Neuronal stem cell (in vitro differentiated cells): ENCODE data around the gene FAM222B.
A peak's percentile ranks its signal among the peaks of the same experiment; 100 is the strongest.

ENCODE experiments used
- DNase-seq: peaks from one replicate; pipeline ENCODE4 v3.0.0-alpha.2; 2013; ENCODE audit warnings: low spot score
- H2AFZ ChIP-seq: one replicate; pipeline ENCODE4 v1.6.1; 2013; ENCODE audit warnings: mild to moderate bottlenecking, low read length, inconsistent platforms
- H2AK5ac ChIP-seq: 2 replicates; pipeline ENCODE4 v1.6.1; 2013; ENCODE audit warnings: low read depth, mild to moderate bottlenecking, inconsistent platforms, low read length, moderate library complexity, mixed read lengths
- H2BK120ac ChIP-seq: 2 replicates; pipeline ENCODE4 v1.6.1; 2013; ENCODE audit warnings: low read depth, mild to moderate bottlenecking, inconsistent platforms, low read length, moderate library complexity, mixed read lengths
- H2BK12ac ChIP-seq: one replicate; pipeline ENCODE4 v1.6.1; 2013; ENCODE audit warnings: low read length, inconsistent platforms
- H2BK15ac ChIP-seq: 2 replicates; pipeline ENCODE4 v1.6.1; 2013; ENCODE audit warnings: mild to moderate bottlenecking, low read length, inconsistent platforms, mixed read lengths
- H2BK5ac ChIP-seq: one replicate; pipeline ENCODE4 v1.6.1; 2013; ENCODE audit warnings: inconsistent platforms, mild to moderate bottlenecking, low read length, moderate library complexity
- H3K14ac ChIP-seq: one replicate; pipeline ENCODE4 v1.6.1; 2013; ENCODE audit warnings: low read length, inconsistent platforms
- H3K18ac ChIP-seq: 2 replicates; pipeline ENCODE4 v1.6.1; 2013; ENCODE audit warnings: low read length, inconsistent platforms
- H3K23ac ChIP-seq: 2 replicates; pipeline ENCODE4 v1.6.1; 2013; ENCODE audit warnings: low read depth, mild to moderate bottlenecking, mixed read lengths, low read length, inconsistent platforms; ENCODE audit not compliant: poor library complexity
- H3K27ac ChIP-seq: replicated peaks from 3 replicates; pipeline ENCODE4 v1.5.1; 2013; ENCODE audit warnings: low read length, inconsistent platforms
- H3K27me3 ChIP-seq, 3 experiments: 2 replicates each; pipeline ENCODE4 v1.6.1; 2013; ENCODE audit warnings: low read length in 3 of 3, mild to moderate bottlenecking in 2 of 3, inconsistent platforms in 1 of 3, low read depth in 1 of 3, mixed read lengths in 1 of 3, moderate library complexity in 1 of 3; ENCODE audit not compliant: control insufficient read depth in 3 of 3, insufficient read depth in 3 of 3
- H3K36me3 ChIP-seq, 2 donors: replicated peaks in 1 of 2; 2 replicates each; pipeline ENCODE4 v1.6.1; 2013; ENCODE audit warnings: low read length in 2 of 2; ENCODE audit not compliant: control insufficient read depth in 2 of 2, insufficient read depth in 2 of 2
- H3K4ac ChIP-seq: 2 replicates; pipeline ENCODE4 v1.6.1; 2013; ENCODE audit warnings: inconsistent platforms, mild to moderate bottlenecking, low read length, moderate library complexity
- H3K4me1 ChIP-seq, 2 donors: 1 replicate in 1 of 2; 2 replicates in 1 of 2; pipeline ENCODE4 v1.6.1; 2013; ENCODE audit warnings: low read length in 2 of 2, low read depth in 1 of 2; ENCODE audit not compliant: control insufficient read depth in 2 of 2, insufficient read depth in 1 of 2
- H3K4me2 ChIP-seq: one replicate; pipeline ENCODE4 v1.6.1; 2013; ENCODE audit warnings: mild to moderate bottlenecking, low read length, inconsistent platforms; ENCODE audit not compliant: insufficient read depth, poor library complexity, severe bottlenecking
- H3K4me3 ChIP-seq, 2 donors: 2 replicates each; pipeline ENCODE4 v1.5.1; 2013; ENCODE audit warnings: low read length in 2 of 2, mild to moderate bottlenecking in 2 of 2, inconsistent platforms in 1 of 2, moderate library complexity in 1 of 2
- H3K79me1 ChIP-seq: one replicate; pipeline ENCODE4 v1.6.1; 2013; ENCODE audit warnings: low read depth, mild to moderate bottlenecking, inconsistent platforms, low read length, moderate library complexity
- H3K9ac ChIP-seq: one replicate; pipeline ENCODE4 v1.6.1; 2013; ENCODE audit warnings: mild to moderate bottlenecking, low read depth, low read length, inconsistent platforms; ENCODE audit not compliant: poor library complexity
- H3K9me3 ChIP-seq, 2 donors: replicated peaks in 1 of 2; 2 replicates each; pipeline versions ENCODE3 to v1.6.1; 2013; ENCODE audit warnings: low read length in 2 of 2, mild to moderate bottlenecking in 2 of 2, inconsistent platforms in 1 of 2, low read depth in 1 of 2, mixed read lengths in 1 of 2, moderate library complexity in 1 of 2; ENCODE audit not compliant: control insufficient read depth in 2 of 2, insufficient read depth in 1 of 2
- H4K8ac ChIP-seq: one replicate; pipeline ENCODE4 v1.6.1; 2013; ENCODE audit warnings: low read depth, mild to moderate bottlenecking, inconsistent platforms, low read length, moderate library complexity
- H4K91ac ChIP-seq: one replicate; pipeline ENCODE4 v1.6.1; 2013; ENCODE audit warnings: low read length, low read depth, mild to moderate bottlenecking, inconsistent platforms; ENCODE audit not compliant: poor library complexity
- WGBS, 2 donors: extraction: QIAGEN DNeasy Blood & Tissue Kit; methylation state at CpG; one replicate each; pipeline ENCODE4 v1.1.7; 2013; ENCODE audit warnings: missing lambda C conversion rate in 2 of 2, mixed read lengths in 1 of 2; ENCODE audit not compliant: insufficient read length in 2 of 2, insufficient replicate concordance in 1 of 2; ENCODE audit errors: extremely low coverage in 2 of 2; 5-methylcytosine and 5-hydroxymethylcytosine counted together

FAM222B gene

DNA sequence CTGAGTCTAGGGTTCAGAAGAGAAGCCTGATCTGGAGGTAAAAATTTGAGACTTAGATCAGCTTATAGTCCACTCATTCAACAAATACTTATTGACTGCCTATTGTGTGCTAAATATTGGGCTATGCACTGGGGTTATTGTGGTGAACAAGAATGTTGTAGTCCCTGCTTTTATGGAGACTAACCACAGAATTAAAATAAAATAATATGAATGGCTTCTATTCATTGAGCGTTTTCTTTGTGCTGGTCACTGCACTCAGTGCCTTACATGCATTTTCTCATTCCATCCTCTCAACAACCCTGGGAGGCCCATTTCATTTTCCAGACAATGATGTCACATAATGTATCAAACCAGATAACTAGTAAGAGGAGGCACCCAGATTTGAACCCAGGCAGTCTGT is 109.2 kb downstream of the FAM222B start:
- H4K8ac ChIP-seq: no peak overlapping the region
- no peak overlapping the region for H3K14ac ChIP-seq
- no peak overlapping the region for H4K91ac ChIP-seq
- no peak overlapping the region for H3K9ac ChIP-seq
- H3K18ac ChIP-seq: no peak overlapping the region
- H3K4me3 ChIP-seq: no peak overlapping the region
- no peak overlapping the region for H2BK15ac ChIP-seq
- H3K4ac ChIP-seq: no peak overlapping the region
- H3K79me1 ChIP-seq: no peaks in the 10 kb centered on the region
- DNase-seq: no peak
- no peak overlapping the region for H2BK120ac ChIP-seq
- H3K4me1 ChIP-seq: no peaks in the 10 kb centered on the region
- no peak overlapping the region for H2AFZ ChIP-seq
- H3K23ac ChIP-seq: no peak overlapping the region
- no peak overlapping the region for H2BK5ac ChIP-seq
- H3K27me3 ChIP-seq: no peaks in the 10 kb centered on the region
- H3K36me3 ChIP-seq: peaks cover 6 to 29% of the 10 kb centered on the region in 2 donors
- no CpG with 5 or more reads among the region's 1 CpG for WGBS, 2 donors
- H3K9me3 ChIP-seq: peaks cover 0 to 3% of the 10 kb centered on the region in 2 donors
- no peak overlapping the region for H2BK12ac ChIP-seq
- H3K27ac ChIP-seq: no peak overlapping the region
- no peak overlapping the region for H3K4me2 ChIP-seq
- no peak overlapping the region for H2AK5ac ChIP-seq

DNA sequence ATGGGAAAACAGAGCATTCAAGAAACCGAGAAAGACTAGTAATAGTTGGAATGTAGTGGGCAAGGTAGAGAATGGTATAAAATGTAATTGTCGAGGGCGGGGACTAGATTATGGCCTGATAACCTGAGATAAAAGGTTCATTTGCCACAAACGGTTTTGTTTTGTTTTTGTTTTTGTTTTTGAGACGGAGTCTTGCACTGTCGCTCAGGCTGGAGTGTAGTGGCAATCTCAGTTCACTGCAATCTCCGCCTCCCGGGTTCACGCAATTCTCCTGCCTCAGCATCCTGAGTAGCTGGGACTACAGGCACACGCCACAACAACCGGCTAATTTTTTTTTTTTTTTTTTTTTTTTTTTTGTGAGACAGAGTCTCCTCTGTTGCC is 112.7 kb downstream of the FAM222B start:
- Histone ChIP-seq H3K79me1 (peaks cover 2% of the 10 kb centered on the region), H3K14ac (no peak overlapping the region), H2BK12ac (no peak overlapping the region), H2AFZ (no peak overlapping the region), H3K4me1 (peaks cover 5 to 7% of the 10 kb centered on the region in 2 donors), H2BK15ac (no peak overlapping the region), H3K27me3 (no peaks in the 10 kb centered on the region), H4K8ac (no peak overlapping the region), H3K9ac (no peak overlapping the region), H2BK5ac (no peak overlapping the region), H3K9me3 (no peaks in the 10 kb centered on the region), H3K18ac (no peak overlapping the region), H3K4me2 (no peak overlapping the region), H3K4ac (no peak overlapping the region), H2BK120ac (no peak overlapping the region), H3K36me3 (peaks cover 3 to 15% of the 10 kb centered on the region in 2 donors), H3K4me3 (no peak overlapping the region), H3K27ac (no peak overlapping the region), H4K91ac (no peak overlapping the region), H3K23ac (no peak overlapping the region), H2AK5ac (no peak overlapping the region)
- no peak for DNase-seq
- 100% methylated on average over 2 of the region's 11 CpGs; no CpG with 5 or more reads in 1 of the 2 donors for WGBS, 2 donors

DNA sequence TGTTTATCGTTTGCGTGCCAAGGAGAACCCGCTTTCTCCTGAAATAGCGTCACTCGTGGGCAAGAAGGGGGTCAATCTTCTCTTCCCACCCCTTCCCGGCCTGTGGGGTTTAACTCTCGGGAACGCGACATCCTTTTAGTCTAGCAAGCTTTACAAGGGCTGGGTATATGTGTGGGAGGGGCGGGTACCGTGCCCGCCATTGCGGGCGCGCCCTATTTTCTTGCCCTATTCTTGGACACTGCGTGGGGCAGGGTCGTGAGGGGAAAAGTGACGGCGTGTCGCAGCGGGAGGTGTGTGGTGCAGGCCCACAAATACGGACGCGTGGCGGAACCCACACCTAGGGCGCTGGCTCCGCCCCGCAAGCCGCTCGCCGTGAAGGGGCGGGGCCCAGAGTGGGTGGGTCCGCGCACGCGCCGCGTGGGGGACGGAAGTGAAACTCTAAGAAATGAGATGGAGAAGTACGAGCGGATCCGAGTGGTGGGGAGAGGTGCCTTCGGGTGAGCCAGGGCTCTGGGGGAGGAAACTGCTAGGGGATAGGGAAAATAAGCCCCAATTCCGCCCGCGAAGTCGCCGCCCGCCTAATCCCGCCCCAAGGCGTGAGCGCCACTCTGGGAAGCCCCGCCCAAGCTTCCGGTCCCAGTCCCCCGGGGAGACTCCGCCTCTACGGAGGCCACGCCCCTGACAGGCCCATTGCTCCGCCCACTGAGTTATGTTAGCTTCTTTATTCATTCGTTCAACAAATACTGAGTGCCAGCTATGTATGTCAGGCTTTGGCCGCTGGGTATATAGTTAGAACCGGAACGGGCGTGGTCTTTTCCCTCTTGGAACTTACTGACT is 114.0 kb downstream of the FAM222B start, which contains the start of gene NEK8:
Gene NEK8, plus strand, starts transcription at position 425 of the 837 bp plus-strand sequence. Its CDS starts 26 bp downstream, at position 451.
- H3K4me1 ChIP-seq: peaks cover 12 to 15% of the 10 kb centered on the region in 2 donors
- no peak within 1 kb of the TSS for H4K8ac ChIP-seq
- H3K9me3 ChIP-seq: peaks cover 0 to 1% of the 10 kb centered on the region in 2 donors
- no CpG with 5 or more reads among the region's 64 CpGs for WGBS, 2 donors
- peaks cover 2% of the 10 kb centered on the region for H3K79me1 ChIP-seq
- peak; percentile 89 for DNase-seq
- no peak within 1 kb of the TSS for H4K91ac ChIP-seq
- peaks cover 9 to 19% of the 10 kb centered on the region in 2 donors for H3K36me3 ChIP-seq
- peak within 1 kb of the TSS; percentile 74 for H3K18ac ChIP-seq
- H3K9ac ChIP-seq: peak within 1 kb of the TSS; percentile 92
- H2AFZ ChIP-seq: peak within 1 kb of the TSS; percentile 94
- no peaks in the 10 kb centered on the region for H3K27me3 ChIP-seq
- H3K4ac ChIP-seq: peak within 1 kb of the TSS; percentile 20
- peak within 1 kb of the TSS; percentile 79 for H2BK5ac ChIP-seq
- peak within 1 kb of the TSS; percentile 65 for H2BK15ac ChIP-seq
- H3K4me2 ChIP-seq: peak within 1 kb of the TSS; percentile 100
- H3K27ac ChIP-seq: peak within 1 kb of the TSS; percentile 94
- H3K4me3 ChIP-seq: peak within 1 kb of the TSS; percentile 61 to 85
- H2BK120ac ChIP-seq: no peak within 1 kb of the TSS
- no peak within 1 kb of the TSS for H3K14ac ChIP-seq
- H3K23ac ChIP-seq: peak within 1 kb of the TSS; percentile 87
- no peak within 1 kb of the TSS for H2AK5ac ChIP-seq
- no peak within 1 kb of the TSS for H2BK12ac ChIP-seq
